ENCODE measurements around the gene TK2. TPM values are rescaled to one million over a fixed set of nuclear protein-coding genes. Genes with fewer than 3 reads are reported as not detected.

The TK2 gene
- total RNA-seq, 2 donors from 2014 or later: 23.1 to 26.0 TPM

DNA sequence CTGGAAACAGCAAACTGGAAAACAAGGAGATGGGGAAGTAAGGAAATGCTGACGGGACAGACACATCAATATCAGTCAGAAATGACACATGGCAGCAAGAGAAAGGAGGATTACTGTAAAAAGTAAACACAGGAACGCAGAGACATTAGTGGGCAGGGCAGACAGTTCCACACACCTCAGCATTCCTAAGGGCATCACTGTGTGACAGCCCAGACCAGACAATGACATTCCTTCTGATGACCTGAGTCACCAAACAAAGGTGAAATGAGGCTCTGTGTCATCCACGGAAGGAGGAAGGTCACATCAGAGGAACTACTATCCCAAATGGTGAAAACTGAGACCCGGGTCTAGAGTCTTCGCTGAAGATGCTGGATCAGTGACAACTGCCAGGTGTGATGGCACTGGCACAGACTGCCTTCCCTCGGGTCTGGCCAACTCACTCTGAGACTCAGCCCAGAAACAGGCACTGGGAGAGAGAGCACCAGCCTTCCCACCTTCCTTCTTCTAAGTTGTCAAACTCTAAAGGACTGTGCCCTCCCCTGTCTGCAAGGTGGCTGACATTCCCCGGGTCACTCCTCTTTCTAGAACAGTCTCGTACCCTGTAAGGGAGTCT is 36.7 kb downstream of the TK2 start:
- H3K36me3 ChIP-seq (replicated peaks in 1 of 2; ENCODE audit: insufficient read depth in 1 of 2, low read depth in 2 of 2): no peaks in the 10 kb centered on the region
- ATAC-seq (no peak), DNase-seq (no peak)
- intact Hi-C loops (cut with DNase I): no loop called here
- TF ChIP-seq POLR2A (IDR thresholded peaks at IDR 0.05): no peak
- TF ChIP-seq, protein P1, sequence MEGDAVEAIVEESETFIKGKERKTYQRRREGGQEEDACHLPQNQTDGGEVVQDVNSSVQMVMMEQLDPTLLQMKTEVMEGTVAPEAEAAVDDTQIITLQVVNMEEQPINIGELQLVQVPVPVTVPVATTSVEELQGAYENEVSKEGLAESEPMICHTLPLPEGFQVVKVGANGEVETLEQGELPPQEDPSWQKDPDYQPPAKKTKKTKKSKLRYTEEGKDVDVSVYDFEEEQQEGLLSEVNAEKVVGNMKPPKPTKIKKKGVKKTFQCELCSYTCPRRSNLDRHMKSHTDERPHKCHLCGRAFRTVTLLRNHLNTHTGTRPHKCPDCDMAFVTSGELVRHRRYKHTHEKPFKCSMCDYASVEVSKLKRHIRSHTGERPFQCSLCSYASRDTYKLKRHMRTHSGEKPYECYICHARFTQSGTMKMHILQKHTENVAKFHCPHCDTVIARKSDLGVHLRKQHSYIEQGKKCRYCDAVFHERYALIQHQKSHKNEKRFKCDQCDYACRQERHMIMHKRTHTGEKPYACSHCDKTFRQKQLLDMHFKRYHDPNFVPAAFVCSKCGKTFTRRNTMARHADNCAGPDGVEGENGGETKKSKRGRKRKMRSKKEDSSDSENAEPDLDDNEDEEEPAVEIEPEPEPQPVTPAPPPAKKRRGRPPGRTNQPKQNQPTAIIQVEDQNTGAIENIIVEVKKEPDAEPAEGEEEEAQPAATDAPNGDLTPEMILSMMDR (IDR thresholded peaks at IDR 0.05): no peak
- 67 to 79% methylated on average over 8 of the region's 8 CpGs for WGBS, 2 donors
- no peak overlapping the region for H3K4me3 ChIP-seq
- peak overlapping the region; percentile 76 to 92 (median 91) for H3K27ac ChIP-seq
- H3K27me3 ChIP-seq: no peaks in the 10 kb centered on the region
- no peaks in the 10 kb centered on the region for H3K9me3 ChIP-seq
- peaks cover 87% of the 10 kb centered on the region for H3K4me1 ChIP-seq

DNA sequence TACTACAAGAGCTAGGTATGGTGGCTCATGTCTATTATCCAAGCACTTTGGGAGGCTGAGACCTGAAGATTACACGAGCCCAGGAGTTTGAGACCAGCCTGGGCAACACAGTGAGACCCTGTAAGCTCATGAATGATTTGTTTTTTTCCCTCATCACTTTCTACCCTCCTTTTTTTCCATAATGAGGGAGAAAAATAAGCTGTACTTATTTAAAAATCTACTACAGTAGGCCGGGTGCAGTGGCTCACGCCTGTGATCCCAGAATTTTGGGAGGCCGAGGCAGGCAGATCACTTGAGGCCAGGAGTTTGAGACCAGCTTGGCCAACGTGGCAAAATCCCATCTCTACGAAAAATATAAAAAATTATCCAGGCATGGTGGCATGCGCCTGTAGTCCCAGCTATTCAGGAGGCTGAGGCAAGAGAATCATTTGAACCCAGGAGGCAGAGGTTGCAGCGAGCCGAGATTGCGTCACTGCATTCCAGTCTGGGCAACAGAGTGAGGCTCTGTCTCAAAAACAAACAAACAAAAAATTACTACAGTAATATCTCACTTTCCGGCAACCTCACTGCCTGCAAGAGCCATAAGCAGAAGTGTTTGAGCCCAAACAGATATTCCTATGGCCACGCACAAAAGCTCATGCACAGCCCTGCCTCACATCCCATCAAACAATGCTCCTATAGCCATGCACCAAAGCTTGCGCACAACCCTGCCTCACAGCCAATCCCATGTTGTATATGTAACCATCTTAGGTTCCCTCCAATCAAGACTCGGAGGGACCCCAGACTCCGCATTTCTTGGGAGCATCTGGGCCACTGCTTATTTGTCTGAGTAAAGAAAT is 37.4 kb downstream of the TK2 start:
- Histone ChIP-seq H3K36me3 (replicated peaks in 1 of 2; ENCODE audit: insufficient read depth in 1 of 2, low read depth in 2 of 2) (no peaks in the 10 kb centered on the region), H3K4me3 (no peak overlapping the region), H3K9me3 (no peaks in the 10 kb centered on the region), H3K27me3 (no peaks in the 10 kb centered on the region), H3K27ac (peak overlapping the region; percentile 76 to 92 (median 91)), H3K4me1 (peaks cover 87% of the 10 kb centered on the region)
- TF ChIP-seq, protein P1 (IDR thresholded peaks at IDR 0.05): no peak
- peak in 1 of 3 donors; percentile 13 for TF ChIP-seq POLR2A (IDR thresholded peaks at IDR 0.05)
- WGBS, 2 donors: 79 to 80% methylated on average over 15 of the region's 15 CpGs
- ATAC-seq: no peak
- DNase-seq: peak in 1 of 4 donors; percentile 42
- intact Hi-C loops (cut with DNase I): no loop called here

DNA sequence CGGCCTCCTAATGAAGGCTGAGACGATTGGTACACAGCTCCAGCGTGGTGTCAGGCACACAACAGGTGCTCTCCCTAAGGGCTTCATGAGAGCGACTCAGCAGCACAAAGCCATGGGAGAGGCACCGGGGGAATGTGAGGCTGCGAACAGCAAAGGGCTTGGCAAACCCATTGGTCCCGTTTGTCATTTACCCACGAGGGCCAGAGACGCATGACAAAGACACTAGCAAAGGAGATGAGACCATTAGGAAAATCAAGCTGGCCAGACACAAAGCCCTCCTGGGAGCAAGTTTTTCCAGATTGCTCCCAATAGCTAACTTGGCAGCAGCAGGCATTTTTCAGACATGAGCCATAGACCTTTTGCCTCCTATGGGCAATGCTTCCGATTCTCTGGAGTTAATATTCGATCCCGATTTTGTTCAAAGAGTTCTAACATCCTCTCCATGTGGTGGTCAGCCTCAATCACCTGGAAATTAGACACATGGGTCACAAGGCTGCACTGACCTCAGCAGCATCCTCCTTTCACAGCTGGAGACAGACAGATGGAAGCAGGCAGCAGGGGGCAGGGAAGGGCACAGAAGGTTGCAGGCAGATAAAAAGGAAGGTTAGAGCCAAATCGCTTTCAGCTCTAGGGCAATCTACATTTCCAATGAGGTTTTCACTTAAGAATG is 38.2 kb downstream of the TK2 start:
- Histone ChIP-seq H3K4me1 (peaks cover 83% of the 10 kb centered on the region), H3K4me3 (no peak overlapping the region), H3K36me3 (replicated peaks in 1 of 2; ENCODE audit: insufficient read depth in 1 of 2, low read depth in 2 of 2) (no peaks in the 10 kb centered on the region), H3K9me3 (no peaks in the 10 kb centered on the region), H3K27me3 (no peaks in the 10 kb centered on the region), H3K27ac (peak overlapping the region; percentile 76 to 92 (median 91))
- TF ChIP-seq POLR2A (IDR thresholded peaks at IDR 0.05): no peak
- TF ChIP-seq, protein P1 (IDR thresholded peaks at IDR 0.05): peak in 2 of 7 experiments; percentile 11 to 15
- ATAC-seq: peak; percentile 28
- intact Hi-C loops (cut with DNase I): no loop called here
- DNase-seq: peak in 3 of 4 donors; percentile 58 to 70 (median 66)
- 56 to 74% methylated on average over 13 of the region's 13 CpGs for WGBS, 2 donors

DNA sequence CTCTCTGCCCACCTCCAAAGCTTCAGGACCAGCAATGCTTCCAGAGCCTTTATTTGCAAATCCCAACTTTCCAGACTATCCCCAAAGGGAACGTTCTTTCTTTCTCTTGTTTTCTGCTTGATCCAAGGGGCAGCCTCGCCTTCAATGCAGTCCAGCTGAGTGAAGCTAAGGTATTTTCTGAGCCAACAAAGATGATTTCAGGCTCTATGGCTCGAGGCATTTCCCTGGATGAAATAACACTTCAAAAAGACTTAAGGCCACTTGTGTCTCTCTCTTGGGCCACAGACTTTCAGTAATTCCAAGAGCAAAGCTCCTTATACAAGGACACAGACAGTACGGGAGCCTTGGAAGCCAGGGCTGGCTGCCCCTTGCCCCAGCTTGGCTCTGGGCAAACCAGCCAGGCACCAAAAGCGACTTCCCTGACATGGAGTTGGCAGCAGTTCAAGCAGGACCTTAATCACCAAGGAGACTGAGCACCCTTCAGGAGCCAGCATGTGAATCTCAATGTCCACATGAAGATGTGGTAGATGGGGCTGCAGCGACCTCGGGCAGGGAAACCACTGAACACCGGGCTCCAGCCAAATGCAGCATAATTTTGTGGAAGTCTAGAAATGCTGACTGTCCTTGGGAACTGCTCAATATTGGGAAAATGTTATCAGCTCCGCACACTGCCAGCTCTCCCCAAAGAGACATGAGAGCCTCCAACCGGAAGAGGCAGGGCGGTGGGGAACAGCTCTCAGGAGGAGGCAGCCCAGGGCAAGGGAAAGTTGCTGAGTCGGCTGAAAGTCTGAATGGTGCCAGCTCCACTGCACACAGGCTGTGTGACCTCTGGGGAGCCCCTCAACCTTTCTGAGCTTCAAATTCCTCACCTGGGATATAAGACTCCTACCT is 39.0 kb downstream of the TK2 start:
- Histone ChIP-seq H3K4me1 (peaks cover 76% of the 10 kb centered on the region), H3K9me3 (no peaks in the 10 kb centered on the region), H3K27ac (peak overlapping the region; percentile 76 to 92 (median 91)), H3K27me3 (no peaks in the 10 kb centered on the region), H3K4me3 (no peak overlapping the region), H3K36me3 (replicated peaks in 1 of 2; ENCODE audit: insufficient read depth in 1 of 2, low read depth in 2 of 2) (no peaks in the 10 kb centered on the region)
- ATAC-seq (peak; percentile 34), DNase-seq (peak; percentile 72 to 87 (median 82))
- WGBS, 2 donors: 29 to 36% methylated on average over 11 to 12 of the region's 12 CpGs
- intact Hi-C loops (cut with DNase I): no loop called here
- TF ChIP-seq, protein P1 (IDR thresholded peaks at IDR 0.05): no peak
- TF ChIP-seq POLR2A (IDR thresholded peaks at IDR 0.05): no peak
